K562 (cell line): ENCODE measurements around the gene SERPINE1. TPM values are rescaled to one million over a fixed set of nuclear protein-coding genes. Genes with fewer than 3 reads are reported as not detected.

Experiments used
- CTCF ChIP-seq, 3 experiments: IDR thresholded peaks in 2 of 3; conservative IDR thresholded peaks in 1 of 3; 2 replicates each; pipeline ENCODE4 v1.5.1; 2011 to 2012; ENCODE audit warnings: low read length in 3 of 3, mild to moderate bottlenecking in 3 of 3, control low read depth in 2 of 3, improper control_type of control experiment in 1 of 3, inconsistent platforms in 1 of 3, low read depth in 1 of 3, mixed read lengths in 1 of 3, moderate library complexity in 1 of 3; ENCODE audit not compliant: insufficient read depth in 2 of 3
- E2F3 ChIP-seq: fragments of 250-450 bp; sonication (Bioruptor Pico); IDR thresholded peaks from 2 replicates; pipeline ENCODE4 v1.4.0; 2020; ENCODE audit warnings: mild to moderate bottlenecking
- HDAC1 ChIP-seq, 2 experiments: fragments of 450-650 bp; IDR thresholded peaks; 2 replicates each; pipeline ENCODE4 v1.6.1; 2016 to 2017; ENCODE audit warnings: inconsistent platforms in 1 of 2, mild to moderate bottlenecking in 1 of 2, moderate library complexity in 1 of 2
- MCM7 ChIP-seq, 2 experiments: fragments of 450-650 bp; IDR thresholded peaks; 2 replicates each; pipeline ENCODE4 v1.6.1; 2016 to 2018
- MEF2D ChIP-seq: conservative IDR thresholded peaks from 2 replicates; pipeline ENCODE4 v1.6.1; 2016; ENCODE audit warnings: low read depth, missing genetic modification characterization, missing compliant biosample characterization
- NONO ChIP-seq, 2 experiments: fragments of 200-400 bp in 1 of 2; fragments of 450-650 bp in 1 of 2; formaldehyde crosslinking in 1 of 2; IDR thresholded peaks; 2 replicates each; pipeline ENCODE4 v1.6.1; 2017; ENCODE audit warnings: low read depth in 2 of 2, mild to moderate bottlenecking in 2 of 2, moderate library complexity in 2 of 2, low read length in 1 of 2
- PHF8 ChIP-seq: fragments of 200-600 bp; sonication (generic); IDR thresholded peaks from 2 replicates; pipeline ENCODE4 v1.6.1; 2012; ENCODE audit warnings: mixed run types, mild to moderate bottlenecking, inconsistent platforms, low read length, moderate library complexity, borderline replicate concordance
- ZNF175 ChIP-seq: fragments of 200-800 bp; sonication (Bioruptor generic); IDR thresholded peaks from 2 replicates; pipeline ENCODE4 v1.6.1; 2016; ENCODE audit warnings: low read depth, mild to moderate bottlenecking, missing genetic modification characterization, missing compliant biosample characterization
- ZNF217 ChIP-seq: sonication (generic); formaldehyde crosslinking; IDR thresholded peaks from 2 replicates; pipeline ENCODE4 v1.8.0; 2022; ENCODE audit warnings: mild to moderate bottlenecking, missing genetic modification reagents
- ZNF263 ChIP-seq: sonication (generic); formaldehyde crosslinking; IDR thresholded peaks from 2 replicates; pipeline ENCODE4 v1.8.0; 2022; ENCODE audit warnings: mild to moderate bottlenecking, missing genetic modification reagents, borderline replicate concordance
- polyA plus RNA-seq, 8 experiments: library from polyadenylated mRNA; depleted of rRNA in 4 of 8; stranded (reverse) in 5 of 8; unstranded in 3 of 8; fragments of >200 nt; fragmentation: Nextera tagmentation in 2 of 8; fragmentation: Illumina TruSeq in 1 of 8; extraction: Ambion mirVana in 2 of 8; extraction: Trizol in 1 of 8; gene quantifications; 2 replicates each; pipeline versions ENCODE4 v1.2.1 to v1.2.3, GENCODE V29; 2011 to 2014; ENCODE audit warnings: inconsistent platforms in 1 of 8, missing spikeins in 1 of 8
- total RNA-seq, 7 experiments: library from RNA; depleted of rRNA in 6 of 7; stranded (reverse); fragments of >200 nt in 6 of 7; fragmentation: Illumina TruSeq in 2 of 7; extraction: Trizol in 2 of 7; gene quantifications; 2 replicates each; pipeline versions ENCODE4 v1.2.1 to v1.2.3, GENCODE V29; 2011 to 2021; ENCODE audit warnings: low replicate concordance in 1 of 7
- TF ChIP-seq, protein P1 (sequence below): sonication (generic); formaldehyde crosslinking; IDR thresholded peaks from 2 replicates; pipeline ENCODE4 v1.5.0; 2020; ENCODE audit warnings: missing genetic modification reagents
- TF ChIP-seq, protein P2 (sequence below): fragments of 450-650 bp; IDR thresholded peaks from 2 replicates; pipeline ENCODE4 v1.6.1; 2016; ENCODE audit warnings: mild to moderate bottlenecking, moderate library complexity

SERPINE1 gene
- total and polyA plus RNA-seq, 9 of the 15 experiments (the other 6 are each of a cell fraction or from before 2014, with no cell fraction given): 0.22 to 4.8 (median 0.91) TPM

- TF ChIP-seq, protein P1, sequence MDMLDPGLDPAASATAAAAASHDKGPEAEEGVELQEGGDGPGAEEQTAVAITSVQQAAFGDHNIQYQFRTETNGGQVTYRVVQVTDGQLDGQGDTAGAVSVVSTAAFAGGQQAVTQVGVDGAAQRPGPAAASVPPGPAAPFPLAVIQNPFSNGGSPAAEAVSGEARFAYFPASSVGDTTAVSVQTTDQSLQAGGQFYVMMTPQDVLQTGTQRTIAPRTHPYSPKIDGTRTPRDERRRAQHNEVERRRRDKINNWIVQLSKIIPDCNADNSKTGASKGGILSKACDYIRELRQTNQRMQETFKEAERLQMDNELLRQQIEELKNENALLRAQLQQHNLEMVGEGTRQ (CRISPR knock-in tag): peak; percentile 49; the same call in 1 of the 2 replicates
- TF ChIP-seq NONO (IDR thresholded peaks at IDR 0.05; ENCODE audit: low read depth in 2 of 2, low read length in 1 of 2) (peak in 1 of 2 experiments; percentile 64; a peak in 1 of 4 replicates), ZNF263 (CRISPR knock-in tag) (peak; percentile 92), MEF2D (tag) (no peak), ZNF175 (no peak), ZNF217 (CRISPR knock-in tag) (no peak), PHF8 (peak; percentile 17; the same call in 1 of the 2 replicates), MCM7 (IDR thresholded peaks at IDR 0.05) (no peak), HDAC1 (IDR thresholded peaks at IDR 0.05) (peak in 1 of 2 experiments; percentile 22; a peak in 1 of 4 replicates), CTCF (IDR thresholded peaks at IDR 0.05 in 2 of 3, conservative IDR thresholded peaks at IDR 0.05 in 1 of 3; ENCODE audit: insufficient read depth in 2 of 3, low read depth in 1 of 3, low read length in 3 of 3) (peak in 1 of 3 experiments; percentile 16; a peak in 1 of 6 replicates), E2F3 (CRISPR knock-in tag) (0 out of 2 replicates have a peak, but pooled peaks have one; percentile 17)
- TF ChIP-seq, protein P2, sequence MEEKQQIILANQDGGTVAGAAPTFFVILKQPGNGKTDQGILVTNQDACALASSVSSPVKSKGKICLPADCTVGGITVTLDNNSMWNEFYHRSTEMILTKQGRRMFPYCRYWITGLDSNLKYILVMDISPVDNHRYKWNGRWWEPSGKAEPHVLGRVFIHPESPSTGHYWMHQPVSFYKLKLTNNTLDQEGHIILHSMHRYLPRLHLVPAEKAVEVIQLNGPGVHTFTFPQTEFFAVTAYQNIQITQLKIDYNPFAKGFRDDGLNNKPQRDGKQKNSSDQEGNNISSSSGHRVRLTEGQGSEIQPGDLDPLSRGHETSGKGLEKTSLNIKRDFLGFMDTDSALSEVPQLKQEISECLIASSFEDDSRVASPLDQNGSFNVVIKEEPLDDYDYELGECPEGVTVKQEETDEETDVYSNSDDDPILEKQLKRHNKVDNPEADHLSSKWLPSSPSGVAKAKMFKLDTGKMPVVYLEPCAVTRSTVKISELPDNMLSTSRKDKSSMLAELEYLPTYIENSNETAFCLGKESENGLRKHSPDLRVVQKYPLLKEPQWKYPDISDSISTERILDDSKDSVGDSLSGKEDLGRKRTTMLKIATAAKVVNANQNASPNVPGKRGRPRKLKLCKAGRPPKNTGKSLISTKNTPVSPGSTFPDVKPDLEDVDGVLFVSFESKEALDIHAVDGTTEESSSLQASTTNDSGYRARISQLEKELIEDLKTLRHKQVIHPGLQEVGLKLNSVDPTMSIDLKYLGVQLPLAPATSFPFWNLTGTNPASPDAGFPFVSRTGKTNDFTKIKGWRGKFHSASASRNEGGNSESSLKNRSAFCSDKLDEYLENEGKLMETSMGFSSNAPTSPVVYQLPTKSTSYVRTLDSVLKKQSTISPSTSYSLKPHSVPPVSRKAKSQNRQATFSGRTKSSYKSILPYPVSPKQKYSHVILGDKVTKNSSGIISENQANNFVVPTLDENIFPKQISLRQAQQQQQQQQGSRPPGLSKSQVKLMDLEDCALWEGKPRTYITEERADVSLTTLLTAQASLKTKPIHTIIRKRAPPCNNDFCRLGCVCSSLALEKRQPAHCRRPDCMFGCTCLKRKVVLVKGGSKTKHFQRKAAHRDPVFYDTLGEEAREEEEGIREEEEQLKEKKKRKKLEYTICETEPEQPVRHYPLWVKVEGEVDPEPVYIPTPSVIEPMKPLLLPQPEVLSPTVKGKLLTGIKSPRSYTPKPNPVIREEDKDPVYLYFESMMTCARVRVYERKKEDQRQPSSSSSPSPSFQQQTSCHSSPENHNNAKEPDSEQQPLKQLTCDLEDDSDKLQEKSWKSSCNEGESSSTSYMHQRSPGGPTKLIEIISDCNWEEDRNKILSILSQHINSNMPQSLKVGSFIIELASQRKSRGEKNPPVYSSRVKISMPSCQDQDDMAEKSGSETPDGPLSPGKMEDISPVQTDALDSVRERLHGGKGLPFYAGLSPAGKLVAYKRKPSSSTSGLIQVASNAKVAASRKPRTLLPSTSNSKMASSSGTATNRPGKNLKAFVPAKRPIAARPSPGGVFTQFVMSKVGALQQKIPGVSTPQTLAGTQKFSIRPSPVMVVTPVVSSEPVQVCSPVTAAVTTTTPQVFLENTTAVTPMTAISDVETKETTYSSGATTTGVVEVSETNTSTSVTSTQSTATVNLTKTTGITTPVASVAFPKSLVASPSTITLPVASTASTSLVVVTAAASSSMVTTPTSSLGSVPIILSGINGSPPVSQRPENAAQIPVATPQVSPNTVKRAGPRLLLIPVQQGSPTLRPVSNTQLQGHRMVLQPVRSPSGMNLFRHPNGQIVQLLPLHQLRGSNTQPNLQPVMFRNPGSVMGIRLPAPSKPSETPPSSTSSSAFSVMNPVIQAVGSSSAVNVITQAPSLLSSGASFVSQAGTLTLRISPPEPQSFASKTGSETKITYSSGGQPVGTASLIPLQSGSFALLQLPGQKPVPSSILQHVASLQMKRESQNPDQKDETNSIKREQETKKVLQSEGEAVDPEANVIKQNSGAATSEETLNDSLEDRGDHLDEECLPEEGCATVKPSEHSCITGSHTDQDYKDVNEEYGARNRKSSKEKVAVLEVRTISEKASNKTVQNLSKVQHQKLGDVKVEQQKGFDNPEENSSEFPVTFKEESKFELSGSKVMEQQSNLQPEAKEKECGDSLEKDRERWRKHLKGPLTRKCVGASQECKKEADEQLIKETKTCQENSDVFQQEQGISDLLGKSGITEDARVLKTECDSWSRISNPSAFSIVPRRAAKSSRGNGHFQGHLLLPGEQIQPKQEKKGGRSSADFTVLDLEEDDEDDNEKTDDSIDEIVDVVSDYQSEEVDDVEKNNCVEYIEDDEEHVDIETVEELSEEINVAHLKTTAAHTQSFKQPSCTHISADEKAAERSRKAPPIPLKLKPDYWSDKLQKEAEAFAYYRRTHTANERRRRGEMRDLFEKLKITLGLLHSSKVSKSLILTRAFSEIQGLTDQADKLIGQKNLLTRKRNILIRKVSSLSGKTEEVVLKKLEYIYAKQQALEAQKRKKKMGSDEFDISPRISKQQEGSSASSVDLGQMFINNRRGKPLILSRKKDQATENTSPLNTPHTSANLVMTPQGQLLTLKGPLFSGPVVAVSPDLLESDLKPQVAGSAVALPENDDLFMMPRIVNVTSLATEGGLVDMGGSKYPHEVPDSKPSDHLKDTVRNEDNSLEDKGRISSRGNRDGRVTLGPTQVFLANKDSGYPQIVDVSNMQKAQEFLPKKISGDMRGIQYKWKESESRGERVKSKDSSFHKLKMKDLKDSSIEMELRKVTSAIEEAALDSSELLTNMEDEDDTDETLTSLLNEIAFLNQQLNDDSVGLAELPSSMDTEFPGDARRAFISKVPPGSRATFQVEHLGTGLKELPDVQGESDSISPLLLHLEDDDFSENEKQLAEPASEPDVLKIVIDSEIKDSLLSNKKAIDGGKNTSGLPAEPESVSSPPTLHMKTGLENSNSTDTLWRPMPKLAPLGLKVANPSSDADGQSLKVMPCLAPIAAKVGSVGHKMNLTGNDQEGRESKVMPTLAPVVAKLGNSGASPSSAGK: peak; percentile 90
These were observed 35.8 kb downstream of the SERPINE1 start (continued) for GRCh38 chr7:101162551-101163278.
